T-helper 2 cell treated with Interferon-gamma antibody and Interleukin-4, amounts not matched to agents 100 ng/mL and 5 ng/mL, for 36 hours (primary cell): Measurements from ENCODE around the gene PLA2G15. TPM values are rescaled to one million over a fixed set of nuclear protein-coding genes. Genes with fewer than 3 reads are reported as not detected.

ENCODE experiments used
- intact Hi-C: fragments of 100-400 bp; cut with micrococcal nuclease; formaldehyde crosslinking; loops from one replicate; pipeline ENCODE4 v1.15.1; 2023
- total RNA-seq: library from RNA; stranded (reverse); gene quantifications from 2 replicates; pipeline ENCODE4 v1.2.3, GENCODE V29; 2022

PLA2G15 gene
- total RNA-seq, 1 donor from 2014 or later, result 9.4 TPM

DNA sequence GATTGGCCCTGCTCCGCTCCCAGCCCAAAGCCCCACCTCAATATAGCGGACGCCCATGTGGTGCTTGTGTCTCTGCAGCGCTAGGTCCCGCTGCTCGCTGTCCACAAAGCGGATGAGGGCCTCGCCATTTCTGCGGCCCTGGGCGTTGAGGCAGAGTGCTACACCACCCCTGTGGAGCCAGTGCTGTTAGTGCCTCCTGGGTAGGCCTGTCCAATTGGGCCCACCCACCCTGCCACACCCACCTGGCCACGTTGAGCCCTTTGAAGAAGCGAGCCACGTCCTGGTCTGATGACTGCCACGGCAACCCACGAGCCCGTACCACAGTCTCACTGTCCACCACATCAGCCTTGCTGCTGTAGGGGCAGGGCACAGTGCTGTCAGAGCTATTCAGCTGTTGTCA is 12.8 kb upstream of the PLA2G15 start:
- intact Hi-C loops, result no loop called here

DNA sequence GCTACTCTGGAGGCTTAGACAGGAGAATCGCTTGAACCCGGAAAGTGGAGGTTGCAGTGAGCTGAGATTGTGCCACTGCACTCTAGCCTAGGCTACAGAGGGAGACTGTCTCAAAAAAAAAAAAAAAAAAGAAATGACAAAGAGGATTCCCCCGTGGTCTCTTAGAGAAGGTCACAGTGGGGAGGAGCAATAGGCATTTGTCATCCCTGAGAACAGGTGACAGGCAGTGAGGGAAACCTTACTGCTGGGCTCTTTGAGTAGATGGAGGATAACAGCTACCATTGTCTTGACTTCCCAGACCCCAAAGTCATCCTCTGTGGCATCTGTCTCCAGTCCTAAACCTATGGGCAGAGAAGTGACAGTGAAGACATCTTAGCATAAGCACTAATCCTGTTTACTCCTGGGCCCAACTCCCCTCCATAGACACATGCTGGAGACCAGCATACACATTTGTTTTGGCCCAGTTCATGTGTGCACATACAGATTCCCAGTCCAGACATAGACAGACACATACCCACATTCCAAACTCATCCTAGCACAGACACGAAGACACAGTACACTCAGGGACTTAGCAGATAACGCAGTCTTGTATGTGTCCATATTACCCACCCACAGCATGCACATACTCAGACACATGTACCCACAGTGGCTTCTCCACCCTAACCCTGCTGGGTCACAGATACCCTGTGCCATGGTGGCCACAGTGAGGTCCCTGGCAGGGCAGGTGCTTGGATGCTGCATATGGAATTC is 11.9 kb upstream of the PLA2G15 start:
- intact Hi-C loops, result no loop called here

DNA sequence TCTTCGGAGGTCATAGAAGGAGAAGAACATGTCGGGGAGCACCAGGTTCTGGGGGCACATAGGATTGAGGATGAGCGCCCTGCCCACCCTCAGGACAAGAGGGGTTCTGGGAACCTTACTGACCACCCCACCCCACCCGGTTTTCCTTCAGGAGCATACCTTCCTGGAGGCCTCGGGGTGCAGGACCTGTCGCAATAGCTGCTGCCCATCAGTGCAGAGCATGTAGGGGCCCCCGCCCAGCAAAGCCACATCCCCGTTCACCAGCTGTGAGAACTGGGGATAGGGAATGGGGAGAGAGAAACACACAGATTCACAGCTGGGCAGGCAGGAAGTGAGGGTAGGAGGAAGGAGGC is 11.4 kb upstream of the PLA2G15 start:
- intact Hi-C loops, result no loop called here

DNA sequence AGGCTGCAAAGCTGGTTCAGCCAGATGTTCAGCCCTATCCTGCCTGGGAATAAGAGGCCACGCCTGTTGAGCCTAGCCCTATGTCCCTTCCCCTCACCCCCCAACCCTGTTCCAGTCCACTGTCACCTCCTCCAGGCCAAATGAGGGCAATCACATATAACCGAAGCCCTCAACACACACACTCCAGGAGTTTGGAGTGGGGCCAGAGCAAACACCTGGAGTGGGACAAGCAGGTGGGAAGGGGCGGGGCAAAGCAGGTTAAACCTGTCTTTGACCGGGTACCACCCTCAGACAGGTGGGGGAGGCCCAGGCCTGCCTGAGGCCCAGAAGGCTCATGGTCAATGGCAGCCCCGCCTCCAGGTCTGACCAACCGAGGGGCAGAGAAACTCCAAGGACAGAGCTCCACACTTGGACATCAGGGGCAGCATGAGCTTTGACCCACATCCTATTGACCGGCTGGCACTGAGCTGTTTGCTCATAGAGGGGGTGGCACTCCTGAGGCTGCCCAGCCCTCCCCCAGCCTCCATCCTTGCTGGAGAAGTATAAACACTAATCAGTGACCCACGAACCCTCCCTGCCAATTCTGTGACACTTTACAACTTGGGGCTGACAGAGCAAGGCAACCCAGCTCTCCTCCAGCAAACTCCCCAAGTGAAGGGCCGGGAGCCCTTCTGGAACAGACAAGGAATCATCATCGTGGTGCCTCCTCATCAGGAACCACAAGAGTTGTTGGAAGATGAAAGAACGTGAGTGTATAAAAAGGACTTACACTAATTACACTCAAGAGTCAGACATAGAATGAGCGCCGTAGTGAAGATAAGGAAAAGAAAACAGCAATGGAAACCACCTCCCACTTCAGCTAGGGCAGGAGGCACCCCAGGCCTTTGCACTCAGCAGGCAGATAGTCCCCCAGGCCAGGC is 10.7 kb upstream of the PLA2G15 start:
- intact Hi-C loops, result no loop called here

DNA sequence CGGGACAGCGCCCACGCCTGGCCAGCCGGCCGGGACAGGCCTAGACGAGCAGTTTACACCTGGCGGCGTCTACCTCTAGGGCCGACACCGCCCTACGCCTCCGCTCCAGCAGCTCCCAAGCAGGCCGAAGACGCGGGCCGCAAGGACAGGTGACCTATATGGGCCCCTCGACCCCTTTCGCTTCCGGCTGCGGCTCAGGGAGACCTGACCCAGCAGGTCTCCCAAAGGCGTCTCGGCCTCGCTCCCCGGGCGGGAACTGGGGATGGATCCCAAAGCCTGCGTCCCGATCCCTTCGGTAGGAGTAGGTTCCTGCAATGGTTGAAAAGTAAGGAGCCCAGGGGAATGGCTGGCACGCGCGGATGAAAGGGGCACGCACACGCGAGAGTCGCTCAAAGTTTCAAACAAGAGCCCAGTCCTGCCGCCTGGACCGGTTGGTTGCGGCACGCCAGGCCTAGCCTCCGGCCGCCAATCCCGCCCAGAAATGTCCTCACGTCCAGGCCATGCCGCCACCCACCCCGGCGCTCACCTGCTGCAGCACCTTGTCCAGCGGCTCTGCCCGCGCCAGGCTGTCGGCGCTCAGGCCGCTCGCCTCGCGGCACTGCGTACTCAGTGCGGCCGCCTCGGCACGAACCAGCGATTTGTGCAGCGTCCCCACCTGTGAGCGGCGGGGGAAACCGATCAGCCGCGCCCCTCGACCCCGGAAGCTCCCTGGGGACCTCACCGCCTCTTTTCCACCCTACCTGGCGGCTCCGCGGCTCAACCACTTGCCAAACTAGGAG is 9.9 kb upstream of the PLA2G15 start:
- intact Hi-C loops, result no loop called here

DNA sequence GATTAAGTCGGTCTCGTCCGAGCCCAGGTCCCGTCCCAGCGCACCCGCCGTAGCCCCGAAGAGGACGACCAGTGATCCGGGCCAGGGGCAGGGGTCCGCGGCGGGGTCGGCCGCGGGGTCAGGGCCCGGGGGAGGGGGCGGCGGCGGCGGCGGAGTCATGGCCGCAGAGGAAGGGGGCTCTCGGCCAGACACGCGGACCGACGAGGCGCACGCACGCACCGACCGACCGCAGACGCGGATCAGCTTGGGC is 9.4 kb upstream of the PLA2G15 start, which contains the start of gene ESRP2:
TSS of gene ESRP2 (minus strand) at position 241 of the 250 bp plus-strand sequence. CDS start at position 159, 82 bp downstream.
- intact Hi-C loops, result no loop called here

DNA sequence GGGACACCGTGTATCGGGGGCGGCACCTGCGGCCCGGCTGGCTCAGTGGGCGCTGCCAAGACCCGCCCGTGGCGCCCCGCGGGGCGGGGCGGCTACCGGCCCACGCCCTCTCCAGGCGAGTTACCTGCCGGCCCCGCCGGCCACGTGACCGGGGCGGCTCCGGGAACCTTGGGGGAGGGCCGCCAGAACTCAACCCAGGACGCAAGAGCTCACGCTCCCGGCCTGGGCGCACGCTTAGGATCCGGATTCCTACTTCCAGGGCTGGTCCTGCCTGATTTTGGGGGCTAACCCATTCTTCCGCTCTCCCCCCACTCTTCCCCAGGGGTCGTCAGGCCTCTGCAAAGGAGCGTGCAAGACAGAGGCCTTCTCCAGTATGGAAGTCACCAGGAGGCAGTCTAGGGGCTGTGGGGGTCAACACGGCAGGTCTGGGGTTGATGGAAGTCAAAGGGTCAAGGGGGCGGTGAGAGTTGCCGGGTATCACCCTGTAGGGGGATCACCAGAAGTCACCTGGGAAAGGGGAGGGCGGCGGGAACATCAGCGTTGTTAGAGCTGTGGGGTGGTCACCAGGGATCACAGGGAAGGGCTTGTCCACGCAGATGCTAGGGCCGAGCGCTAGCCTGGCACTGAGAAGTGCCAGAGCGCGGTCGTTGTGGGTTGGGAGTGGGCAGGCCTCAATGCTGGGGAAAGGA is 8.9 kb upstream of the PLA2G15 start:
- intact Hi-C loops, result no loop called here

DNA sequence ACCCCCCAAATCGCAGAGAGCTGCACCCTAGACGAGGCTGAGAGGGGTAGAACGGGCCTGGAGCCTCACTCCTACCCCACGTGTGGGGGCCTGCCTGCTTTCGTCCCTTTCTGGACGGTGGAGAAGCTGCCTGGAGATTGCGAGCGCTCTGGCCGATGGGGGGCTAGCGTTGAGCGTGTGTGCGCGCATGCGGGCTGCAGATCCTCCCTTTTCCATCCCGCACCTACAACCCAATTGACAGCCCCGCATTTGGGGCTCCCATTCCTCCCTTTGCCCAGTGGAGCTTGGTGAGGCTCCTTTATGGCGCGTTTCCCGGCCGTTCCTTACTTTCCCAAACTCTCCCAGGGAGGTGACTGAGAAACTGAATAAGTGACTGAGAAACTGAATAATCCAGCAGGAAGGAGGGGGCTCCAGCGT is 8.3 kb upstream of the PLA2G15 start:
- intact Hi-C loops, result loop anchor here (1.0 kb wide), 1 partner anchor 8 kb away; the partner anchor contains the start of gene PLA2G15

DNA sequence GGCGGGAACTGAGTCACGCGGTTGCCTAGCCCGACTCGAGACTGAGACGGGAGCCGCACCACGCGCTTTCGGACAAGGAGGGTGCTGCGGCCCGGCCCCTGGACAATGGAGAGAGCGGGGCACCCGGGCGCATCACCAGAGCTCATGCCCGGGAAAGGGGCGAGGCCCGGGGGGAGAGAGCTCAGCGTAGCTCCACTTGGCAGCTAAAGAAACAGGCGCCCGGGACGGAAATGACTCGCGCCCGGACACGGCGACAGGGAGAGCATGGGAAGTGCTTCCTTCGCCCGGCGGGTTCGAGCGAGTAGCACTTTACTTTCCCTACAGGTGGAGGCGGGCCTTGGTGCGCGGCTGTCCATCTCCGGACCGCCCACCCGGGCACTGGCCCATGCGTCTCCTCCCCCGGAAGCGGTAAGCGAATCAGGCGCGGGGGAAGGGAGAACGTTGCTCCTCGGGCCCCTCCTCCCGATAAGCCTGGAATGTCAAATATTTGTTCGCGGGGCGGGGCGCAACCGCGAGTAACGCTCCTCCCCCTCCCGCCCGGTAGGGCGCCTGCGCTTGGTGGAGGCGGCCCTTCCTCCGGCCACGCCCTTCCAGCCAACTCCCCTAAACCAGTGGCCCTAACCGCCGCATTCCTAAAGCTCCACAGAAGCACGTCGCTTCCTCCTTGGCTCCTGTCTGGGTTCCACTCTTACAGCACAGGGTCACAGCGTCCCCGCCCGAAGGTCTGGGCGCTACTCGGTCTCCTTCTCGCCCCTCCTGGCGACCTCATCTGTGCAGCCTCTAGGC is 7.7 kb upstream of the PLA2G15 start:
- intact Hi-C loops, result loop anchor here (1.0 kb wide), 1 partner anchor 8 kb away; the partner anchor contains the start of gene PLA2G15

DNA sequence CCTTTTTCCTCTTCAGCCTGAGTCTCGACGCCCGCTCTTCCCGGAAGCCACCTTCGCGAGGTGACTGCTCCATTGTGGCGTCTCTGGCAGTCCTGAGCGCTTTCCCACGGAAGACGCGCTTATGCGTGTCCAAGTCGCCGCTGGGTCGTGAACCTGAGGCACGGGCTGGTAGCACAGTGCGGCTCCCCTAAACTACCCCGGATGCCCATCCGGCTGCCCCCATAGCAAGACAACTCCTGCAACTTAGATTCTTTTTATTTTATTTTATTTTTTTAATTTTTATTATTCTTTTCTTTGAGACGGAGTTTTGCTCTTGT is 7.2 kb upstream of the PLA2G15 start:
- intact Hi-C loops, result no loop called here

DNA sequence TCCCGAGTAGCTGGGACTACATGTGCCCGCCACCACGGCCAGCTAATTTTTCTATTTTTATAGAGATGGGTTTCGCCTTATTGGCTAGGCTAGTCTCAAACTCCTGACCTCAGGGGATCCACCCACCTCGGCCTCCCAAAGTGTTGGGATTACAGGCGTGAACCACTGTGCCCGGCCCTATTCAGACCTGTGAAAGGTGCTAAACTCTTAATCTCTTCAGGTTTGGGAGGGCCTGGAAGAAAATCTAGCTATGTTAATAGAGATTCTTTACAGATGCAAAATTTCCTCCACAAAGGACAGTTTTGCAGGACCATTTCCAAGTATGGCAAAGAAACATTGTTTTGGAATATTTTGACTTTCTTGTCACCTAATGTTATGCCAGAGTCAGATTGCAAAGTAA is 3.1 kb upstream of the PLA2G15 start:
- intact Hi-C loops, result no loop called here

DNA sequence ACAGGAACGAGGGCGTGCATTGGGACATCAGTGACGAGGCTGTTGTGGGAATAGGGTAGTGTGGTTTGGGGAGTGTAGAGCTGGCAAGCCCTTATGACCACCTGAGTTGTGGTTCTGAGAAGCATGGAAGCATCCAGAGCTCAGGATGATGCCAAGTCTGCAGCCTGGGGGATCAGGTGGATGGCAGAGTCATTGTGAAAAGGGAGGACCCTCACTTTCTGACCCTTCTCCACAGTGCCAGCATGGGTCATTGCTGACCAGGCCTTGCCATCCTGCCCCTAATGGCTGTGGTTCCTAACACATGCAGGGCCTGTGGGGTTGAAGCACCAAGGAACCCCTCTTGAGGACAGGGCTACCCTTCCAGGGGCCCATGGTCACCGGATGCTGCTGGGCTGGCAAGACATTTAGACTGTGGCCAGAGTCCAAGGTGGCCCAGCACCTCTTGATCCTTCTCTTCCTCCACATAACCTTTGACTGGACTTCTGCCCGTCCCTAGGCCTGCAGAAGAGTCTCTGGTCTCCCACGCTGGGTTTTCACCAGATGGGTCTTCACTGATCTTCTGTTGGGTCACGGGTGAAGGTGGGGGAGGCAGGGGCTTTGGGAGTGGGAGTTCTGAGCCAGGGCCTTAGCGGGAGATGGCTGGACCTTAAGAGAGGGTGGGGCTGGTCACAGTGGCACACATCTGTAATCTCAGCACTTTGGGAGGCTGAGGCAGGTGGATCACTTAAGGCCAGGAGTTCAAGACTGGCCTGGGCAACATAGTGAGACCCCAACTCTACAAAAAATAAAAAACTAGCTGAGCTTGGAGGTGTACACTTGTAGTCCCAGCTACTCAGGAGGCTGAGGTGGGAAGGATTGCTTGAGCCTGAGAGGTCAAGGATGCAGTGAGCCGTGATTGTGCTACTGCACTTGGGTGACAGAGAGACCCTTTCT is 2.0 kb upstream of the PLA2G15 start:
- intact Hi-C loops, result no loop called here

DNA sequence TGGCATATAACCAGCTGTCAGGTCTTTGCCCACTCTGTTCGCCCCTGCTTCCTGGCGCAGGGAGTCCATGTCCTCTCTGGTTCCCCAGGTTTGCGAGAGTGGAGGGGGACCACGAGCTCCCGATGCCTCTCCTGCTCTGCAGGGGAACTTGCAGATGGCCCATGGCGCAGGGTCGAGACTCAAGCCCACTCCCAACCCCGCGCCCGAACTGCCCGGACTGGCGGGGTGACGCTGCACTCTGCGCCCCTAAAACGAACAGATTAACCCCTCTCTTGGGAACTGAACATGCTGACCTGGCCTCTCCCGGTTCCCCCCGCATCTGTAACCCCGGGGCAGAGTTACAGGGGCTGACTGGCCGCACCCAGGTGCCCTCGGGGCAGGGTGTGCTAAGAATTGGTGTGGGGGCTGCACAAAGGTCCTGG is 681 bp upstream of the PLA2G15 start:
- intact Hi-C loops, result no loop called here

DNA sequence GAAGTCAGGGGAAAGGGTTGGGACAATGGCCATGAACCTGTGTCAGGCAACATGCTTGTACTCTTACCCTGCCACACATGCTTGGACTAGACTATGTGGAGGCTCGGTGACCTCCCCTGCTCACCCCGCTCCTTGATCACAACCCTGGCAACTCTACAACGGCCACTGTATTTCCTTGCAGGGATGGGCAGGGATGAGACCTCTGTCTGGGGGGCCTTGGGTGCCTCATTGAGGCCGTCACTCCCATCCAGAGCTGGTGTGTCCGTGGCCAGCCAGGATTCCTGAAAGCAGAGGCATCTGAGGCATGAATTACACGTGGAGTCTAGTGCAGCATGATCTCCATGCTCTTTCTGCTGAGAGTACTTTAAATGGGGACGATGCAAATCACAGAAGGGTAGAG is 948 bp downstream of the PLA2G15 start:
- intact Hi-C loops, result loop anchor here (5.0 kb wide), 1 partner anchor 66 kb away; the partner anchor contains the start of genes PRMT7 and SLC7A6OS

DNA sequence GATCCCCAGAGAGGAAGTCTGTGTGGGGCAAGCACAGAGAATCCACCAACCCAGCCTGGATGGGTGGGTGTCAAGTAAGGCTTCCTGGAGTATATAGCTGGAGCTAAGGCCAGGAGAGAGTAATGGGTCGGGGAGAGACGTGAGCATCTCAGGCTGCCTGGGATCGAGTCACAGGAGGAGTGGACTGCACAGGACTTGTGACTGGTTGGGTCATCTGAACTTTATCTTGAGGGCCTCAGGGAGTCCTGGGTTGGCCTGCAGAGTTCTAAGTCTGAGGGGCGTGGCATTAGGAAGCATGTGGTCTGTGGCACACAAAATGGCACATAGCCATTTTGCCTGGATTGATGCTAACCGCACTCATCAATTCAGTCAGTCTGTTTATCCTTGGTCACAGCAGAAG is 1.5 kb downstream of the PLA2G15 start:
- intact Hi-C loops, result loop anchor here (5.0 kb wide), 1 partner anchor 66 kb away; the partner anchor contains the start of genes PRMT7 and SLC7A6OS

DNA sequence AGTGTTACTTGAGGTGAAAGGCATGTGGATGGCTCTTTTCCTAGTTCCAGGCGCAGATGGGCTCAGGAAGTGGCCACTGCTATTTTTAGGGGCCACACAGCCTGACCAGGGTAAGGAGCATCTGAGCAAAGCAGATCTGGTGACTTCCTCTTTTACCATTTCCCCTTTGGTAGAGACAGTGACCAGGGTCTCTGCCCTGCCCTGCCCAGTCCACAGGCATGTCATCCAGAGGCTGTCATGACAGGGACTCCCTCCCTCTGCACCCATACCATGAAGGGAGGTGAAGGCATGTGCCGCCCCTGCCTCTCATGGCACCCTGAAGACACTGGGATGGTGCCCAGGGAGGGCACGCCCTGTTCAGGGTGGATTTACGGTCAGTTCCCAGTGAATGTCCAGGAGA is 2.2 kb downstream of the PLA2G15 start:
- intact Hi-C loops, result loop anchor here (5.0 kb wide), 1 partner anchor 65 kb away; the partner anchor contains the start of genes PRMT7 and SLC7A6OS

DNA sequence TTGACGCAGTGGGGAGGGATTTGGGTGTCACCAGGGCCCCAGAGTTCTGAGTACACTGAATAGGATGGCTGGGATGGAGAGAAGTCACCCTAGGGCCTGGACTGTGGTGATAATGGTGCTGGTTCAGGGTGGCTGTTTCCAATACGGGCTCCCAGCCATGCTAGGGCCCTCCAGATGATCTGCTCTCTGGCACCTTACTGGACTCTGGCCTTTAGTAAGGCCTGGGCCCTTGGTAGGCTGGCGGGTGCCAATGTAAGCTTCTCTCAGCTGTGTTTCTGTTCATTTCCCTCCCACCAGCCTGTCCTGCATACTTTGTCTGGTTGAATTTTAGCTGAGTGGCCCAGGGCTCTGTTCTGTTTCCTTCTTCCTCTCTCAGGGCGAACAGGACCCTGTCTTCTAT is 2.8 kb downstream of the PLA2G15 start:
- intact Hi-C loops, result loop anchor here (5.0 kb wide), 1 partner anchor 64 kb away; the partner anchor contains the start of genes PRMT7 and SLC7A6OS

DNA sequence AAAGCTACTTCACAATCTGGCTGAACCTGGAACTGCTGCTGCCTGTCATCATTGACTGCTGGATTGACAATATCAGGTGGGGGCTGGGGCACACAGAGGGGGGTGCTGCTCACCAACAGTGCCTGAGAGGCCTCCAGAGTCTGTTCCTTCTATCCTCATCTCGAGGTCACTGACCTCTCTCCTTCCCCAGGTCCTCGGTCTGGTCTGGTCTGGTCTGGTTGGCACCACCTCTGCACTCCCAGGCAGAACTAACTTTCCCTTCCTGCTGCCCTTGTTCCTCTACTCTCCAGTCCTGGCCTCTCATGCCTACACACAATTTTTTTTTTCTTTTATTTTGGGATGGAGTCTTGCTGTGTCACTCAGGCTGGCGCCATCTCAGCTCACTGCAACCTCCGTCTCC is 4.2 kb downstream of the PLA2G15 start:
- intact Hi-C loops, result loop anchor here (5.0 kb wide), 1 partner anchor 63 kb away; the partner anchor contains the start of genes PRMT7 and SLC7A6OS

DNA sequence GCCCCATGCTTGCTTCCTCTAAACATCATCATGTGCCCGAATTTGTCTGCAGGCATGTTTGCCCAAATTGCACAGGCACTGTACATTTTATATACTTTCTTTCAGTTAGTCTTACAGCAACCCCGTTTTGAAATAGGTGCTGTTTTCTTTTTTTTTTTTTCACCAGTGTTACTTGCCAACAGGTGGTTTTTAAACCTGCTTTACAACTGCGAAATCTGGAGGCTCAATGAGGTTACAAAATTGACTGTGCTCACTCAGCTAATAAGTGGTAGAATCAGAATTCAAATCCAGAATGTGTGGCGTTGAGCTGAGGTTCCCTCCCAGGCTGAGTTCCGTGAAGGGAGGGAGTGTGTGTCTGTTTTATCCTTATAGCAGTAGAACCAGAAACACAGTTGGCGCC is 5.8 kb downstream of the PLA2G15 start:
- intact Hi-C loops, result no loop called here
